Measurements from ENCODE around the gene DNAAF2.

DNA sequence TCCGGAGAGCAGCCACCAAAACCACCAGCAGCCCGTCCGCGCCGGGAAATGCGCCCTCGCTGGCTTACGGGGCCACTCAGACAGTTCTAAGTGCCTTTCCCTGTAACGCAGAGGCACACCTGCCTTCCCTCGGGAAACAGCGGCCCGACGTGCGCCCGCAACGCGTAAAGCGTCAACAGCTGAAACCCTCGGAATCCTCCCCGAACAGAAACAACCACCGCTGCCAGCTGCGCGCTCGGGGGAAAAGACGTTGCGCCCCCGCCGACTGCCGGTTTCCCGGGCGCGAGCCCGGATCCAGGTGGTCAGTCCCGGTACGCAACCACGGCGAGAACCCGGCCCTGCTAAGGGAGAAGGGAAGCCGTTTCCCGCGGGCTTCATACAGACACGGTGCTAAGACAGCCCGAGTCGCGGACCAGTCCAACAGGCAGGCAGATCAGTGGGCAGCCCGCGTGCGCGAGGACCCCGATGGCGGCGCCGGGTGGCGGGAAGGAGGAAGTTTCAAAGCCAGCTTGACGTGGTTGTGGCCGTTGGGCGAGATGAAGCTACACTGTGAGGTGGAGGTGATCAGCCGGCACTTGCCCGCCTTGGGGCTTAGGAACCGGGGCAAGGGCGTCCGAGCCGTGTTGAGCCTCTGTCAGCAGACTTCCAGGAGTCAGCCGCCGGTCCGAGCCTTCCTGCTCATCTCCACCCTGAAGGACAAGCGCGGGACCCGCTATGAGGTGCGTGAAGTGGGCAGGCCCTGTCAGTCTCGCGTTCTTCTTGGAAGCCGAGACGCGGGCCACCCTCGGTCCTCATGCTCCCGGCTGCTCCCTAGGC, 36.4 kb downstream of the DNAAF2 start, which contains the start of gene LRR1:
- TF ChIP-seq, protein P1, sequence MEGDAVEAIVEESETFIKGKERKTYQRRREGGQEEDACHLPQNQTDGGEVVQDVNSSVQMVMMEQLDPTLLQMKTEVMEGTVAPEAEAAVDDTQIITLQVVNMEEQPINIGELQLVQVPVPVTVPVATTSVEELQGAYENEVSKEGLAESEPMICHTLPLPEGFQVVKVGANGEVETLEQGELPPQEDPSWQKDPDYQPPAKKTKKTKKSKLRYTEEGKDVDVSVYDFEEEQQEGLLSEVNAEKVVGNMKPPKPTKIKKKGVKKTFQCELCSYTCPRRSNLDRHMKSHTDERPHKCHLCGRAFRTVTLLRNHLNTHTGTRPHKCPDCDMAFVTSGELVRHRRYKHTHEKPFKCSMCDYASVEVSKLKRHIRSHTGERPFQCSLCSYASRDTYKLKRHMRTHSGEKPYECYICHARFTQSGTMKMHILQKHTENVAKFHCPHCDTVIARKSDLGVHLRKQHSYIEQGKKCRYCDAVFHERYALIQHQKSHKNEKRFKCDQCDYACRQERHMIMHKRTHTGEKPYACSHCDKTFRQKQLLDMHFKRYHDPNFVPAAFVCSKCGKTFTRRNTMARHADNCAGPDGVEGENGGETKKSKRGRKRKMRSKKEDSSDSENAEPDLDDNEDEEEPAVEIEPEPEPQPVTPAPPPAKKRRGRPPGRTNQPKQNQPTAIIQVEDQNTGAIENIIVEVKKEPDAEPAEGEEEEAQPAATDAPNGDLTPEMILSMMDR (IDR thresholded peaks at IDR 0.05; ENCODE audit: low read depth, low read length, missing input control): no peak
- peak; percentile 27 for TF ChIP-seq SP1 (IDR thresholded peaks at IDR 0.05)
- TF ChIP-seq, protein P2, sequence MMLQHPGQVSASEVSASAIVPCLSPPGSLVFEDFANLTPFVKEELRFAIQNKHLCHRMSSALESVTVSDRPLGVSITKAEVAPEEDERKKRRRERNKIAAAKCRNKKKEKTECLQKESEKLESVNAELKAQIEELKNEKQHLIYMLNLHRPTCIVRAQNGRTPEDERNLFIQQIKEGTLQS (IDR thresholded peaks at IDR 0.05): no peak
- TF ChIP-seq GABPA (IDR thresholded peaks at IDR 0.05 in 1 of 2, conservative IDR thresholded peaks at IDR 0.05 in 1 of 2): peak in 1 of 2 donors; percentile 27
- TF ChIP-seq, protein P3, sequence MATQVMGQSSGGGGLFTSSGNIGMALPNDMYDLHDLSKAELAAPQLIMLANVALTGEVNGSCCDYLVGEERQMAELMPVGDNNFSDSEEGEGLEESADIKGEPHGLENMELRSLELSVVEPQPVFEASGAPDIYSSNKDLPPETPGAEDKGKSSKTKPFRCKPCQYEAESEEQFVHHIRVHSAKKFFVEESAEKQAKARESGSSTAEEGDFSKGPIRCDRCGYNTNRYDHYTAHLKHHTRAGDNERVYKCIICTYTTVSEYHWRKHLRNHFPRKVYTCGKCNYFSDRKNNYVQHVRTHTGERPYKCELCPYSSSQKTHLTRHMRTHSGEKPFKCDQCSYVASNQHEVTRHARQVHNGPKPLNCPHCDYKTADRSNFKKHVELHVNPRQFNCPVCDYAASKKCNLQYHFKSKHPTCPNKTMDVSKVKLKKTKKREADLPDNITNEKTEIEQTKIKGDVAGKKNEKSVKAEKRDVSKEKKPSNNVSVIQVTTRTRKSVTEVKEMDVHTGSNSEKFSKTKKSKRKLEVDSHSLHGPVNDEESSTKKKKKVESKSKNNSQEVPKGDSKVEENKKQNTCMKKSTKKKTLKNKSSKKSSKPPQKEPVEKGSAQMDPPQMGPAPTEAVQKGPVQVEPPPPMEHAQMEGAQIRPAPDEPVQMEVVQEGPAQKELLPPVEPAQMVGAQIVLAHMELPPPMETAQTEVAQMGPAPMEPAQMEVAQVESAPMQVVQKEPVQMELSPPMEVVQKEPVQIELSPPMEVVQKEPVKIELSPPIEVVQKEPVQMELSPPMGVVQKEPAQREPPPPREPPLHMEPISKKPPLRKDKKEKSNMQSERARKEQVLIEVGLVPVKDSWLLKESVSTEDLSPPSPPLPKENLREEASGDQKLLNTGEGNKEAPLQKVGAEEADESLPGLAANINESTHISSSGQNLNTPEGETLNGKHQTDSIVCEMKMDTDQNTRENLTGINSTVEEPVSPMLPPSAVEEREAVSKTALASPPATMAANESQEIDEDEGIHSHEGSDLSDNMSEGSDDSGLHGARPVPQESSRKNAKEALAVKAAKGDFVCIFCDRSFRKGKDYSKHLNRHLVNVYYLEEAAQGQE (IDR thresholded peaks at IDR 0.05): peak; percentile 54
- TF ChIP-seq RXRA (IDR thresholded peaks at IDR 0.05): no peak
- no peak for TF ChIP-seq FOXA1 (IDR thresholded peaks at IDR 0.05)
- TF ChIP-seq, protein P4, sequence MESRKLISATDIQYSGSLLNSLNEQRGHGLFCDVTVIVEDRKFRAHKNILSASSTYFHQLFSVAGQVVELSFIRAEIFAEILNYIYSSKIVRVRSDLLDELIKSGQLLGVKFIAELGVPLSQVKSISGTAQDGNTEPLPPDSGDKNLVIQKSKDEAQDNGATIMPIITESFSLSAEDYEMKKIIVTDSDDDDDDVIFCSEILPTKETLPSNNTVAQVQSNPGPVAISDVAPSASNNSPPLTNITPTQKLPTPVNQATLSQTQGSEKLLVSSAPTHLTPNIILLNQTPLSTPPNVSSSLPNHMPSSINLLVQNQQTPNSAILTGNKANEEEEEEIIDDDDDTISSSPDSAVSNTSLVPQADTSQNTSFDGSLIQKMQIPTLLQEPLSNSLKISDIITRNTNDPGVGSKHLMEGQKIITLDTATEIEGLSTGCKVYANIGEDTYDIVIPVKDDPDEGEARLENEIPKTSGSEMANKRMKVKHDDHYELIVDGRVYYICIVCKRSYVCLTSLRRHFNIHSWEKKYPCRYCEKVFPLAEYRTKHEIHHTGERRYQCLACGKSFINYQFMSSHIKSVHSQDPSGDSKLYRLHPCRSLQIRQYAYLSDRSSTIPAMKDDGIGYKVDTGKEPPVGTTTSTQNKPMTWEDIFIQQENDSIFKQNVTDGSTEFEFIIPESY (IDR thresholded peaks at IDR 0.05): no peak
- TF ChIP-seq, protein P5, sequence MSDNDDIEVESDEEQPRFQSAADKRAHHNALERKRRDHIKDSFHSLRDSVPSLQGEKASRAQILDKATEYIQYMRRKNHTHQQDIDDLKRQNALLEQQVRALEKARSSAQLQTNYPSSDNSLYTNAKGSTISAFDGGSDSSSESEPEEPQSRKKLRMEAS (IDR thresholded peaks at IDR 0.05): no peak
- TF ChIP-seq EGR1 (IDR thresholded peaks at IDR 0.05; ENCODE audit: low read depth in 2 of 2): peak in 1 of 2 donors; percentile 23
- TF ChIP-seq HNF4G (IDR thresholded peaks at IDR 0.05): no peak

Data from liver (tissue), 3 donors.